Stimulated activated CD8-positive, alpha-beta memory T cell treated with anti-CD3 and anti-CD28 coated beads, Interleukin-2, amount 100 ng/mL, for 48 hours (primary cell): ENCODE measurements around the gene MAP3K10.
"Not testable (repeated sequence)": the region's sequence is repeated elsewhere in the genome, so short reads cannot be mapped to it uniquely, and the experiment has no call there.

Source experiments
- DNase-seq, 2 donors: peaks; one replicate each; pipeline ENCODE4 v3.0.0-alpha.2; 2020; ENCODE audit warnings: low read depth in 2 of 2

The MAP3K10 gene

DNA sequence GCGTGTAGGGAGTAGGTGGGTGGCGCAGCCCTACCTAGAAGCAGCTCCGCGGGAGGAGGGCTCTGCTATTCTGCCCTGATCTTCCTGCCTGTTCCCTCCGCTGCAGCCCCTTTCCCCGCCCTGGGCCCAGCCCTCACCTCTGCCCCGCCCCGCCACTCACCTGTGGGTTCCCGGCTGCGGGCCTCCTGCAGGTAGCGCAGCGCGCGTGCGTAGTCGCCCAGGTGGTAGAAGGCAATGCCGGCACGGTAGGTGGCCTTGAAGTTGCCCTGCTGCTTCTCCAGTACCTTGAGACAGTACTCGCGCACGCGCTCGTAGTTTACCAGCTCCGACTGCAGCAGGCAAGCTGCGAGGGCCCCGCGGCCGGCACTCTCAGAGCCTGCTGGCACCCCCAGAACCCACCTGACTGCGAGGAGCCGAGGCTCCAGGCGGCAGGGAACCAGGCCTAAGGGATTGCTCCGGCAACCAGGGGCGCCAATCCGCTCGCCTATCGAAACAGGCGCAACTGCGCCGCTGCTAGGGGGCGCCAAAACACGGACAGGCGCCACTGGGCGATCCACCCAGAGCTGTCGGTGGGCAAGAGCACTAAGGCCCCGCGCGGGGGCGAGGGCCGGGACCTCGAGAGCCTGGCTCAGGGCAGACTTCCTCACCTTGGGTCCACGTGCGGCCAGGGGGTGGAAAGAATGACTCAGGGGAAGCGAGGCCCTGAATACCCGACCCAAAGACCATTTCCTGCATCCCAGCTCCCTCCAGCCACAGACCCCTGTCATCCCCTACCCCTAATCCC is 26.0 kb downstream of the MAP3K10 start:
- DNase-seq, result no peak

DNA sequence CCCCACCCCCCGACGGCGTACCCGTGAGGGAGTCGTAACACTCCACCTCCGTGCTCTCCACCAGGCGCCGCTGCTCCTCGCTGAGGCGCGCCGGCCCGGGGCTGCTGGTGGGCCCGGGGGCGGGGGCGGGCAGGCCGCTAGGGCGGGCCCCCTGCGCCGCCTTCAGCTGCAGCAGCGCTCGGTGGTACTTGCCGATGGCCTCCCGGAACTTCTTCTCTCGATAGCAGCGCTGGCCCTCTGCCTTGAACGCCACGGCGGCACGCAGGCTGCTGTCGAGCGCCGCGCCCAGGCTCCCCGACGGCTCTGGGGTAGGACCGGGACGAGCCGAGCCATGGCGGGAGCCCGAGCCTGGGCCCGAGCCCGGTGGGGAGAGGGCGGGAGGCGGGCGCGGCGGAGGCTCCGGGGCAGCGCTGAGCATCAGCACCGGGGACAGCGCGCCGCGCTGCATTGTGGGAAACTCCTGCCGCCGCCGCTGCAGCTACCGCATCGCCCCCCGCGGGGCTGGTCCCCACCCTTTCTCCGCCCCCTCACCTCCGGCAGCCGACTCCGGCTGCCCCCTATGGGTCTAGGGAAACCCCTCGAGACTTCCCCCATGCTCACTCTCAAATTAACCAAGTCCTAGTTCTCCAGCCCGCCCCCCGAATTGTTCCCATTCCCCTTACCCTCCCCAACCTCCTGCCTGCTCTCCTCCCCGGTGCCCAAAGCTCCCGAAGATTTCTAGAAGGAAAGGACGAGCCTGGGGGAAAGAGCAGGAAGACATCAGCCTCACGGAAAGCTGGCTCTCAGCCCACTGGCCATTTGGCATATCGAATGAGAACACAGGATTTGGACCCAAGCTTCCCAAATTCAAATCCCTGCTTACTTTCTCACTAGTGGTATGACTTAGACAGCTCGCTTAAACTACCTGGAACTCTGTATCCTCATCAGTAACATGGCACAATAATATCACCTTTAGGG is 27.0 kb downstream of the MAP3K10 start, which contains the start of gene TTC9B:
TSS of gene TTC9B (minus strand) at position 451 of the 957 bp plus-strand sequence. CDS start at position 448, 3 bp downstream.
- peak; percentile 32 to 40 for DNase-seq

DNA sequence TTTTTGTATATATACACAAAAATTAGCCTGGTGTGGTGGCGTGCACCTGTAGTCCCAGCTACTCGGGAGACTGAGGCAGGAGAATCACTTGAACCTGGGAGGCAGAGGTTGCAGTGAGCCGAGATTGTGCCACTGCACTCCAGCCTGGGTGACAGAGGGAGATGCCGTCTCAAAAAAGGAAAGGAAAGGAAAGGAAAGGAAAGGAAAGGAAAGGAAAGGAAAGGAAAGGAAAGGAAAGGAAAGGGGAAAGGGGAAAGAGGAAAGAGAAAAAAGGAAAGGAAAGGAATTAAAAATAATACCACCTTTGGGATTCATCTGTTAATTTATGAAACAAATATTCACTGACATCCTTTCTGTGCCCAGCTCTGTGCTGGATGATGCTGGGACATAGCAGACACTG is 27.8 kb downstream of the MAP3K10 start:
- DNase-seq, result not testable (repeated sequence)

DNA sequence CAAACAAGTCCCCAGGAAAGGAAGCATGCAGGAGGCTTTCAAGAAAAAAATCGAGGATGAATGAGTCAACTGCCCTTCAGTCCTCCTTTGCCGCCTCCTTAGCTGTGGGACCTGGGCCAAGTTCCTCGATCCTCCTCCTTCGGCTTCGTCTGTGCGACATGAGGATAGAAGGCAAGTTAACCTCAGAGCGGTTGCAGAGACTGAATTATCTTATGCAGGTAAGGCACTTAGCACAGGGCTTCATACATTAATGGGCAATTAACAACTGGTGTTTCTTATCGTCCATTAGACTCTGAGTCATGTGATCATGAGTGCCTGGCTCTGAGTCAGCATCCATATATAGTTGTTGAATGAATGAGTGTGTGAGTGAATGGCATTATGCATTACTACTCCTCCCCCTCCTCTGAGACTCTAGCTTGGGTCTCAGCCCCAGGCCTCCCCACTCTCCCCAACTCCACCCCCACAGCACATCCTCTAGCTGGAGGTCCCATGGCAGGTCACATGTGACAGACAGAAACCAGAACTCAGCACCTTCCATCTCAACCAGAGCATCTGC is 28.6 kb downstream of the MAP3K10 start:
- no peak for DNase-seq

DNA sequence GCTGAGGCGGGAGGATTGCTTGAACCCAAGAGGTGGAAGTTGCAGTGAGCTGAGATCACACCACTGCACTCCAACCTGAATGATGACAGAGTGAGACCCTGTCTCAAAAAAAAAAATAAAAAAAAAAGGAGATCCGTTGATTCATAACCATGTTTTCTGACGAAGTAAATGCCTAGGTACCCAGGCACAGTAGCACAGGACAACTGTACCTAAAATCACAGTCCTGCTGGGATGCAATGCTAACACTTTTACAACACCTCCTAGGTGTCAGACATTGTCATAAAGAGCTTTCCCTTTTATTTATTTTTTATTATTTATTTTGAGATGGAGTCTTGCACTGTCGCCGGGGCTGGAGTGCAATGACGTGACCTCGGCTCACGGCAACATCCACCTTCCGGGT is 29.4 kb downstream of the MAP3K10 start:
- no peak for DNase-seq

DNA sequence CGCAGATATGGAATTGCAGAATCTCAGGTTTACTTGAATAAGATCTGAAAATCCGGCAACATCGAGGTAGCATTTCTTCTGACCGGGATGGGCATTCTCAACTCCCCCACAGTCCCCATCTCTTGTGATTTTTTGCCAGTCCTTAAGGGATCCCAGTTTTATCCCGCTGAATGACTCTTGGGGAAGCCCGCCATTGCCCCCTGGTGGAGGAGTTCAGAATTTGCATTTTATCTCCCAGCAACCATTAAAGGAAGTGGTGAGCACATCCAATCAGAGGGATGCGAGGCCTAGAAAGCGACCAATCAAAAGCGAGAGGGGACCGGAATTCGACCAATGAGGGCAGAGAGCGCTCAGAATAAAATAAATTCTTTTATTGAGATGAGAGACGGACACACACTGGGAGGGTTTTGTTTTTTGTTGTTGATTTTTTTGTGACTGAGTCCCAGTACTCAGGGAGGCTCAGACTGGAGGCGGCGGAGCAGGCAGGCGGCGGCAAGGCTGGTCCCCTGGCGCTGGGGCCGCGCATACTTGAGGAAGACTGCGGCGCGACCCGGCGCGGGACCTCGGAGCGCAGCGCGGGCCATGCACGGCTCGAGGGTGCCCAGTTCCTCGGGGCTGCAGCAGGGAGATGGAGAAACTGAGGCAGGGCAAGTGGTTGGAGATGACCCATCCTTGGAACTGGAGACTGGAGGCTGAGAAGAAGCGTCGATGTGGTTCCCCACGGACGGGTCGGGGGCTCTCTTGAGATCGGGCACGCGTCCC is 30.8 kb downstream of the MAP3K10 start:
- DNase-seq, result peak; percentile 47 to 50

DNA sequence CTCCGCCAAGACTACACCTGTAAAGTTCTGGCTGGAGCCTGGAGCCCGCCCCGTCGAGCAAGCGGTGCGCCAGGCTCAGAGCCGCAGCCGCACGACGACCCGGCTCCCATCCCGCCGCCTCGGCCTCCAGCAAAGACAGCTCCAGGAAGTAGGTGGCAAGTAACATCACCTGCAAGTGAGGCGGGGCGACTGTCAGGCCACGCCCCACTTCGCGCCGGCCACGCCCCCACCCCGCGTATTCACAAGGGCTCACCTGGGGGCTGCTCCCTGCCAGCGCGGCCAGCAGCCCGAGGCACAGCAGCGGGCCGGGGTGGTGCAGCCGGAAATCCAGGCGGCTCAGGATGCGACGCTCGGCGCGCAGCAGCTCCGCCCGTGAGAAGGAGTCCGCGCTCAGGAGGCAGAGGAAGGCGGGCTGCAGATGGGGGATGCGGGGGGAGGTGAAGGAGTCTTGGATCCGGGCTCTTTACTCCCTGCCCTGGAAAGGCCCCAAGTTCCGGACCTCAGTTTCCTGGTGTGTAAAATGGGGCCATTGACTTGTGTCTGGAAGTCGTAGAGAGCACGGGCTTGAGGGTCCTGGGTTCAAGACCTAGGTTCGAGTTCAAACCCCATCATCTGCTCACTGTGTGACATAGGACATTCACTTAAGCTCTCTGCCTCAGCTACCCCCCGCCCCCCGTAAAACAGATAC is 32.1 kb downstream of the MAP3K10 start:
- DNase-seq, result no peak

DNA sequence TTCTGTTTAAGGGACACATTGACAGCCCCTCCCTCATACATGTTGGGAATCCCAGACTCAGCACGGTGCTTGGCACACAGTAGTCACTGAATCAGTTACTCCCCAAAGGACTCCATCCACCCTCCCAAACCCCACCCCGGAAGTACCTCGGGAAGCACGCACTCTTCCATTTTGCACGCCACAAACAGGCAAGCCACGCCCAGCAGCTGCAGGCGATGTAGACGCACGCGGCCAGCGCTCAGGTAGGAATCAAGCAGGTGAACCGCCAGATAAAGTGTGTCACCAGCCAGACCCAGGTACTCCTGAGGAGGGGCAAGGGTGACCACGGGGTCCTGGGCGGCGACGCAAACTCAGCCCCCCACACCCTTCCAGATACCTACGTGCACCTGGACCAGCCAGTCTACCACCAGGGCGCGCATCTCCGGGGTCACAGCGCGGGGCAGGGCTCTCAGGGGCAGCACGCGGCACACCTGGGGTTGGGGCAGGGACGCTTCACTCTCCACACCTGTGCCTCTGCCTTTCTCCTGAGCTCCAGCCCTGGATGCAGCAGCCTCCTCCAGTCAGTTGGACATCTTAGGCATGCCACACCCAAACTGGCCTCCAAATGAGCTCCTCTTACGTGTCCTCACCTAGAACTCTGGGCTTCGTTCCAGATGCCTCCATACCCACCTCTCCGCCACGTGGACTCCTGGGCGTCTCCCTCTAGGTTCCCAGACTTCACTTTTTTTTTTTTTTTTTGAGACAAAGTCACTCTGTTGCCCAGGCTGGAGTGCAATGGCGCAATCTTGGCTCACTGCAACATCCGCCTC is 33.3 kb downstream of the MAP3K10 start:
- no peak for DNase-seq

DNA sequence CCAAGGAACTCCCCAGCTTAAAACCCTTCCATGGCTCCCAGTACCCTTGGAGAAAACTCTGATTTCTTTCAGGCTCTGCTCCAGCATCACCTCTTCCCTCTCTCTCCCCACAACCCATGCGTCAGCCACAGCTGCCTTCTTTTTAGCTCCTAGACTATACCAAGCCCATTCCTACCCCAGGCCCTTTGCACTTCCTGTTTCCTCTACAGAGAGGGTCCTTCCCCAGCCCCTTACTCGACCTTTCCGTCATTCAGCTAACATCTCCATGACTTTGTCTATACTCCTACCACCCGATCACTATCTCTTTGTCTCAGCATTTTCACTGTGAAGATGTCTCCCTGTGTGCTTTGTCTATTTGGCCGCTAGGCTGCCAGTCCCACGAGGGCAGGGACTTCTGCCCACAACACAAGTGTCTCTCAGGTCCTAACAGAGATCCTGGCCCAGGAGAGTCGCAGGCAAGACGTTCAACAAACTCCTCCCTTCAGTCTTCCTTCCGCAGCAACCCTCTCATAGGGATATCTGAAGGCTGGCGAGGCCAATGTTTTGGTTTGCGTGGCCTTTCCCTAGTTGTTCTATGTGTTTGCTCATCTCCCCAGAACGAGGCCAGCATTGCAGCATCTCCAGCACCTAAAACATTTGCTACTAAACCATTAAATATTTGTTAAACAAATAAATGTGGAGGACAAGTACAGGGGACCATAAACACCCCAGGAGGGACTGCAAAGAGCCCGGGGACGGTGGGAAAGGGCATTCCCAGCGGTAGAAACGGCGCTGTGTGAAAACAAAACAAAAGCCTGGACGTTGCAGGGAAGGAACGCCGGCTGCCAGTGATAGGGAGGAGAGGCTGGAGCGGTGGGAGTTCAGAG is 34.4 kb downstream of the MAP3K10 start:
- no peak for DNase-seq

GRCh38 chr19:40228346-40228745 is 37.1 kb downstream of the MAP3K10 start:
- DNase-seq, result no peak

- DNase-seq, result no peak
Measured at GRCh38 chr19:40228863-40229262, 37.6 kb downstream of the MAP3K10 start.

DNA sequence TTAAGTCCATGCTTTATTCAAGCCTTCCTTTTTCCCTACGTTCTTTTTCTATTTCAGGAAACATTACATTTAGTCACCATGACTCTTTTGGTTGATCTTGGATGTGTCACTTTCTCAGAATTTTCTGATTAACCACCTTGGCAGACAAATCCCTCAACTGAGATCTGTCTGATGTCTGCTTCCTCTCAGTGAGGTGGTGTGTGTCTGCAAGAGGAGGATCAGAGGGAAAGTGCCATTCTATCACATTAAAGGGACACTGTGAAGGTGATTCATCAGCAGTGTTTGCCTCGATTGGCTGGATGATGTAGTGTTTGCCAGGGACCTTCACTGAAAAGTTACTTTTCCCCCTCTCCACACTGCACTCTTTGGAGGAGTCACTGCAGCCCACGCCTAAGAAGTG is 38.3 kb downstream of the MAP3K10 start:
- no peak for DNase-seq

DNA sequence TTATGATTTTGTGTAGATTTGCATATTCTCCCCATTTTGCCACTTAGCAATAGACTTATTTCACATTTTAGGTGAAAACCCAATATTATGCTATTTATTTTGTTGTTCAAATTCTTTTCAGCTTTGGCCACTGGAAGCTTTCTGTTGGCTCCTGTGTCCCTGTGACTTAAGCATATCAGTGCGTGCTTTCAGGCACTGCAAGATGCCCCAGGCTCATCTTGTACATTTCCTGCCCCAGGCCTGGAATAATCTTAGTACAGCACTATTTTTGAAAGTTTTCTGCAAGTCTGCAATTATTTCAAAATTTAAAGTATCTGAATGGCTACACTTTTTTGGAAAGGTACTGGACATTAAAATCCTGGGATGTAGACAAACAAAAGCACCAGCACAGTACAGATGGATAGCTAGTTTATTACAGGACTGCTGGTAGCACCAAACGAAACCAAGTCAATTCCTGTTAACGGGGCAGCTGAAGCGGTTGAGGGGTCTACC is 38.7 kb downstream of the MAP3K10 start:
- DNase-seq, result no peak

DNA sequence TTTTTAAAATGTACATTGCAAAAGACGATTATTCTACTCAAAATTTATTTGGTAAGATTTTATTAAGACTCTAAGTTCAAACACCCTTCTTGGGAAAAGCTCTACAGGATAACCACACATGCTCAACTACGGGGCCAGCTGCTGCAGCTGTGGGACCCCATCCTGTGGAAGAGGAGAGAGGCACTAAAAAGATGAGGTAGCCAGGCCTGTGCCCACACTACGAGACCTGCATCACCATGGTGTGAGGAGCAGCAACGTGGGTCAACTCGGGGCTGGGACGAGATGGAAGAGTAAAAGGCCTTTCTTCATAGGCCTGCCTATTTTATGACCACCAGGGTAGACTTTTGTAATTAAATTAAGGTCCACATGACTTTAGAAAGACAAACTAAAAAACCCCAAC is 39.8 kb downstream of the MAP3K10 start:
- DNase-seq, result no peak

- no peak for DNase-seq
Measured at GRCh38 chr19:40231544-40232424, 40.6 kb downstream of the MAP3K10 start.

GRCh38 chr19:40232479-40232878 is 41.3 kb downstream of the MAP3K10 start:
- no peak for DNase-seq

DNA sequence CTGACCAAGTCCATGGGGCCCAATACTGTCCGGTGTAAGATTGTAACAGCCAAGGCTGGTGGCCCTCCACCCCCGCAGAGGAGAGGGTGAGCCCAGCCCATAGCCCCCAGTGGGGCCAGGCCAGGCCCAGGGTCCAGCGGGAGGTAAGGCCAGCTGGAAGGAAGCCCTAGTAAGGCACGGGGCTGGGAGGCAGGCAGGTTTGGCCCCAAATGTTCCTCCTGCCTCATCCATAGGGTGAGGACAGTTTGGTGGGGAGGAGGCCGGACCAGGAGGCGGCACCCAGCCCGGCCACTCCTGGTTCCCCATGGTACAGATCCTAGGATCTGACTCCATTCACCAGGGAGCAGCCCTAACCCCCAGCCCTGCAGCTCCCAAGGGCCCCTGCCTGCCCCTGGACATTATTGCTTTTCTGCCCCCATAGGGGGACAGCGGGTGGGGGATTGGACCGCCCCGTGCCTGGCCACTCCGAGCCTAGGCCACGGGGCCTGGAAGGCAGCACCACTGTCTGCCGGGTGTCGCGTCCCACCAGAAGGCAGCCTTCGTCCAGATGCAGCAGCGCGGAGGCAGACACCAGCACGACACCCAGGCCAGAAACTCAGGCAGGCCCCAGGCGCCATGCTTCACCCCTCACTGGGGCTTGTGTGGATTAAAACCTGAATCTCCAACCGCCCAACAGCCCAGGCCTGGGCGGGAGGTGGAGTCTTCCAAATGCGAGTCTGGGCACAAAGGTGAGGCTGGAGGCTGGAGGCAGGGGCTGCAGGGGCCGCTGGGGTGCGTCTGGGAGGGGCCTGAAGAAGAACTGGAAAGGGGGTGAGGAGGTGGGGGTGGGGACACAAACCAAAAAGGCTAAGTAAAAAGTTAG is 42.0 kb downstream of the MAP3K10 start:
- no peak for DNase-seq
